ENCODE measurements around the gene CALCOCO2.
"Not testable (repeated sequence)": the region's sequence is repeated elsewhere in the genome, so short reads cannot be mapped to it uniquely, and the experiment has no call there.

Gene CALCOCO2

GRCh38 chr17:48825446-48826381 is 5.1 kb upstream of the CALCOCO2 start:
- no peak for DNase-seq

- DNase-seq: no peak
Measured at GRCh38 chr17:48831549-48831883, 681 bp downstream of the CALCOCO2 start.

- DNase-seq: no peak
Measured at GRCh38 chr17:48834973-48835372, 4.1 kb downstream of the CALCOCO2 start.

- no peak for DNase-seq
Measured at GRCh38 chr17:48835971-48836370, 5.1 kb downstream of the CALCOCO2 start.

GRCh38 chr17:48837458-48837857 is 6.6 kb downstream of the CALCOCO2 start:
- DNase-seq: not testable (repeated sequence)

- no peak for DNase-seq
Measured at GRCh38 chr17:48840441-48840840, 9.6 kb downstream of the CALCOCO2 start.

- peak; percentile 41 for DNase-seq
Measured at GRCh38 chr17:48841395-48841831, 10.6 kb downstream of the CALCOCO2 start.

GRCh38 chr17:48842746-48843145 is 11.9 kb downstream of the CALCOCO2 start:
- DNase-seq: no peak

GRCh38 chr17:48843187-48843900 is 12.5 kb downstream of the CALCOCO2 start:
- no peak for DNase-seq

- no peak for DNase-seq
Measured at GRCh38 chr17:48850792-48851323, 20.0 kb downstream of the CALCOCO2 start.

- DNase-seq: no peak
Measured at GRCh38 chr17:48854774-48855476, 24.1 kb downstream of the CALCOCO2 start.

- DNase-seq: no peak
Measured at GRCh38 chr17:48856122-48856821, 25.4 kb downstream of the CALCOCO2 start.

GRCh38 chr17:48860034-48860433 is 29.2 kb downstream of the CALCOCO2 start:
- DNase-seq: no peak

- no peak for DNase-seq
Measured at GRCh38 chr17:48860456-48860855, 29.6 kb downstream of the CALCOCO2 start.

- no peak for DNase-seq
Measured at GRCh38 chr17:48868916-48869500, 38.2 kb downstream of the CALCOCO2 start.

GRCh38 chr17:48869821-48870318 is 39.0 kb downstream of the CALCOCO2 start:
- DNase-seq: no peak

- DNase-seq: no peak
Measured at GRCh38 chr17:48871035-48871550, 40.3 kb downstream of the CALCOCO2 start.

- DNase-seq: no peak
Measured at GRCh38 chr17:48871551-48872351, 40.9 kb downstream of the CALCOCO2 start.

GRCh38 chr17:48872409-48872808 is 41.6 kb downstream of the CALCOCO2 start:
- DNase-seq: not testable (repeated sequence)

GRCh38 chr17:48873209-48873608 is 42.4 kb downstream of the CALCOCO2 start:
- DNase-seq: no peak

All from stimulated activated CD4-positive, alpha-beta T cell treated with anti-CD3 and anti-CD28 coated beads, Interleukin-4, amount 100 ng/mL, for 24 hours (primary cell).